GM18526 (cell line): ENCODE measurements around the gene MON1B.

Source experiments
- POLR2A ChIP-seq: IDR thresholded peaks from 3 replicates; pipeline ENCODE4 v1.6.1; 2011; ENCODE audit not compliant: insufficient read length; ENCODE audit errors: extremely low read depth

The MON1B gene

DNA sequence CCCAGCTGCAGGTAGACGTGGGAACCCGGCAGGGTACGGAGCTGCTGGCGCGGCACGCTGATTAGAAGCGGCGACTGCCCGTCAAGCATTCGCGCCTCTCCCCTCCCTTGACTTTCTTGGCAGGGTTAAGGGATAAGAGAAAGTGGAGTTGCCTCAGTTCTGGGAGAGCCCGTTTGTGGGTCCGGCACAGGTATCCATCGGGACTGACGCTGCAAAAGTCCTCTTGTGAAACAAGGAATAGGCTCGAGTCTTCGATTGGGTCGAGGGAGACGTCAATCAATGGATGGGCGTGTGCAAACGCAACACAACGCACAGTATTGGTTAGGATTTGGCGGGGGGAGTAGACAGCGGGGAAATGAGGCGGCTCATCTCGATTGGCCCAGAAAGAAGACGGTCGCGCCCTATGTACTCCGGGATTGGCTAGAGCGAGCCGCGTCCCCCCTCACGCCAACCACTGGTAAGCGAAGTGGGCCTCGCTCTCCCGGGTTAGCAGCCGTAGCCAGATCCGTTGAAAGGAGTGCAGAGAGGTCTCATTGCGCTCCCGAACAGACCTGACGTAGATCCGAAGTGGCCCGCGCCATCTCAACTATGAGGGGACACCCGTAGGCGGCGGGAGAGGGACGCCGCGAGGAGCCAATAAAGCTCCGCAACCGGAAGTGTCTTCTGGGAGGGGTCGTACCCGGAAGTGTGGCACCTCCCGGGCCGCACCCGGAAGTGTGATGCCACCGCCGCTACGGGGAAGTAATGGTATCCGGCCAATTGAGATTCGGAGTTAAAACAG lies at the start of gene MON1B:
Gene MON1B (plus strand): TSS at position 713 of the 781 bp plus-strand sequence. CDS start 296 bp downstream, outside the sequence.
- peak; percentile 87 for TF ChIP-seq POLR2A

DNA sequence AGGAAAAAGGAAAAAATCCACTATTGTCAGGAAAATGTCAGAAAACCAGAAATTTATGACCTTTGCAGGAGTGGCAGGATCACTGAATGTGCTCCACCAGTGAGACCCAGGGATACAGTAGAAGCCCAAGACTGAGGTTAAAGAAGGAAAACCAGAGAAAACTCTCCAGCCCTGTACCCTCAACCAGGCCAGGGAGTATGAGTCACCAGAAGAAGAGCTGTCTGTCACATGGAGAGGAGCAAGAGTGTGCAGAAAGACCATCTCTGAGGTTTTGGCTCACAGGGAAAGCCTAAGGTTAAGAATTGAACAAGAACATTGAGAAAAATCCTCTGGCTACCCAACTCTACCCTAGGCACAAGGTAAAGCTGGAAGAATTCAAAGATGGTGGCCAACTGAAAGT lies 47.6 kb upstream of the MON1B start:
- TF ChIP-seq POLR2A, result no peak

DNA sequence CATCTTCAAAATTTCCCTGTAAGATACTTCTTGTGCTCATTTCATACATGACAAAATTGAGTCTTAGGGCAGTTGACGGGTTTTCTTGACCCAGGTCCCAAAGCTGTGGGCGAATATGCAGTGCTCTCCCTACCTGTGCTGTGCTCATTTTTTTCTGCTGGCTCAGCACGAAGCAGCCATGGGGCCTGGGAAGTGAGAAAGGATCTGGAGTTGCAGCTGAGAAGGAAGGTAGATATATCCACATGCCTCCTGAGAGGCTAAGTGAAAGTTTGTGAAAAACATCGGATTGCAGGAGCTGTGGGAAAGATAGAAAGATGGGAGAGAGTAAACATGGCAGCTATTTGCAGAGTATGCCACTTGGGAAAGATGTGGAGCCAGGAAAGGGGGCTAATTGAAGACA lies 42.9 kb upstream of the MON1B start:
- TF ChIP-seq POLR2A, result no peak

DNA sequence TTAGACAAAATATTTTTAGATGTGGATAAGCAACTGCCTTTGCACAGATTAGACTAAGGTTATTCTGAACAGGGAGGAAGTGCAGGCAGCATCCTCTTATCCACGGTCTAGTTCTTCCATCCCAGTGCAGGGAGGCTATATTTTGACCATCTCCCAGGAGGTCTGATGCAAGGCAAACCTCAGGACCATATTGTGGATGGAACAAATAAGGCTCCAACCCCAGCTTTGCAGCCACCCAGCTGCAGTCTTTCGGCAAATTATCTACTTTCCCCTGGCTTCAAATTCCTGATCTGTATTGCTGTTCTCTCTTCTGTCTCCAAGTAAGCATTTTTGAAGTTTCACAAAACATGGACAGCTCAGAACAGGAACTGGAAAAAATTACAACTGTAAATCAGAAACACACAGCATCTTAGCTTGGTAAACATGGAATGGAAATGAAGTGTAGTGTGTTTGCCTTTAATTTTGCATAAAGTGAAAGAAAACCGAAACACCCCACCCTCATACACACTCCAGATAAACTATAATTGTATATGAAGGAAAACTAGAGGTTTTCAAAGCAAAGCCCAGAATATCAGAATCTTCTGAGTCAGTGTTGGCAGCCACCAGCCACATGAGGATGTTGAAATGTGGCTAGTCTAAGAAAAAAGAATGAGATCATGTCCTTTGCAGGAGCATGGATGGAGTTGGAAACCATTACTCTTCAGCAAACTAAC lies 33.5 kb upstream of the MON1B start:
- TF ChIP-seq POLR2A, result no peak

DNA sequence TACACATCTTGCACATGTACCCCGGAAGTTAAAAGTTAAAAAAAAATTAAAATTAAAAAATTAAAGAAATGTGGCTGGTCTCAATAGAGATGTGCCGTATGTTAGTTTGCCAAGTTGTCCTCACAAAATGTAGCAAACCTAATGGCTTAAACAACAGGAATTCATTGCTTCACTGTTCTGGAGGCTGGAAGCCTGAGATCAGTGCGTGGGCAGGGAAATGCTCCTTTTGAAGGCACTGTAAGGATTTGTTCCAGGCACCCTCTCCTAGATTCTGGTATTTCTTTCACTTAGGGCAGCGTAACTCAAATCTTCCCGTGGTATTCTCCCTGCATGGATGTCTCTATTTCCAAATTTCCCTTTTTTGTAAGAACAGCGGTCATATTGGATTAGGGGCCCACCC lies 32.7 kb upstream of the MON1B start:
- TF ChIP-seq POLR2A, result no peak

DNA sequence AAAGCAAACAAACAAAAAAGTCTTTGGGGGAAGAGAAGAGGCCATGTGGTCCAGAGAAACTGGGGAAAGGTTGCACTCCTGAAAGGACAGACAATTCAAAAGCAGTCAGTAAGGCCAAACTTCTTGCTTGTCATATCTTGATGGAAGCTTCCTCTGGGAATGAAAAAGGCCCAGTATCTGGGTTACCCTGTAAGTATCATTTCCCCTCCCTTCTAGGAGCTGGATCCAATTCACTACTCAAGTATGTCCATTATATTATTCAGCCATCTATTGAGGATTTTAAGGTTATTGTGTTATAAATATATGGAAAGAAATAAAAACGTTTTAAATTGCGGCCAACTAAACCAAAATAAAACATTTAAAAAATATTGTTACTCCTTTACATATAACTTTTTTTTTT lies 26.0 kb upstream of the MON1B start:
- no peak for TF ChIP-seq POLR2A

DNA sequence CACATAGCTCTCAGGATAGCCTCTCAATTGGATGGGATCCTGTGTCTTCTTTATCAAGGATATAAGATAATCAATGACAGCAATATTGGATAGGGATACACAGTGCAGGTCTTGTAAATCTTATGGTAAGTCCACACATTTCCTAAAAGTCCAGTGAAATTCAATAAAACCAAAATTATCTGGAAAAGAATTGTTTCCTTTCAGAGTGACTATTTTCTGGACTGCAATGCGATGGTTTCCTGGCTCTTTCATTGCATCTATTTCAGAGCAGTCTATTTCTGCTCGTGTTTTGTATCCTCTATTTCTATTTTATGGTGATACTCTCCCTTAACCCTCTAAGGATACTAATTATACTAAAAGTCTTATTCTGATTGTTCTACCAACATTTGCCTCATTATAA lies 24.3 kb upstream of the MON1B start:
- TF ChIP-seq POLR2A, result no peak

DNA sequence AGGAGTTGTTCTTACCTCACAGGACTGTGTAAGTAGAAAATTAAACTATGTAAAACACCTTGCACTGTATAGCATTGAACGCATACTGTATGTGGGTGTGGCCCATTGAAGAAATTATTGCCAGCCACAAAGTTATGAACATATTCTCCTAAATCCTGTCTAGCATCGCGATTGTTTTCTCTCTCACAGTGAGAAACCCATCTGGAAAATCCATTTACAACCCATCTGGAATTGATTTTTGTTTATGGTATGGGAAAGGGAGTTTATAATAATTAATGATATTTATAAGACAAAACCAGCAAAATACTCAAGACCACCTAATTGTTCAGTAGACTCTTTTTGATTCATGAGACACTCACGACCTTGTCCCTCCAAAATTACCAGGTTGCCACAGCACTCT lies 22.1 kb upstream of the MON1B start:
- no peak for TF ChIP-seq POLR2A

DNA sequence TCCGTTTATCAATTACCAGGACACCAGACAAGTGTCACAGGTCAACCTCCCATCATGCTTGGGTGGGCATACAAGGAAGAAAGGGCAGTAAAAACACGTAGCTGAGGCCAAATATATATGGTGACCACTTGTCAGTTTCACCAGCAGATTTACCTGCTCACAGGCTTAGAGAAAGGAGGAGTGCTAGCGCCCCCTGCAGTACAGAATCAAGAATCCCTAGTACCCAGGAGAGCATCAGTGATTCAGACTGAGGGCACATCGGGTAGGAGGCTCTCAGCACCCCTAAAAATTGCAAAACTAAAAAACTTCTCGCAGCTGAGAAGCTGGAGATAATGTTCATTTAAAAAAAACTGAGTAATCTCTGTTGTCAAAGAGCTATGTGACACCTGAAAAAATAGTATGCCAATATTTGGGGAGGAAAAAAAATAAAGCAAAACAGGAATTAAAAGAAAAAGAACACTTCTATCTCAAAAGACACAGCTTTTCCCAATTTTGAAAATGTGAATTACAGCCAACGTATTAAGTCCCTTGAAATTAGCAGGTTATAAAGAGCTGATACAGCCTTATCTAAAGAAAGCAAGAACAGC lies 21.2 kb upstream of the MON1B start:
- TF ChIP-seq POLR2A, result no peak

DNA sequence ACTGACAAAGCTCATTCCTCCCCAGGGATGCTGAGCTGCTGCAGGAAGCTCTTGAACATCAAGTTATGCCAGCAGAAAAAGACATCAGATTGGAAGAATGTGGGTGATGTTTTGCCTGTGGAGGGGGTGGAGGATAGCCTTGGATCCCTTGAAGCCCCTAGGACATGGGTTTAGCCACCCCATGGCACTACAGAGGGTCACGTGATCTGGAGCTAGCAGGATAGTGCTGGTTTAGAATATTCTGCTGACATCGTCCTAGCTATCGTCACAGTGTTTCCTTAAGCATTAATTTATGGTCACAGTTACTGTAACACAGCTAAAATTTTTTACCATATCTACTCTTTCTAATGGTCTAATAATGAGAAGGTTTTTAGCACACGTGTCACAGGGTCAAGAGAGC lies 20.2 kb upstream of the MON1B start:
- TF ChIP-seq POLR2A, result no peak

DNA sequence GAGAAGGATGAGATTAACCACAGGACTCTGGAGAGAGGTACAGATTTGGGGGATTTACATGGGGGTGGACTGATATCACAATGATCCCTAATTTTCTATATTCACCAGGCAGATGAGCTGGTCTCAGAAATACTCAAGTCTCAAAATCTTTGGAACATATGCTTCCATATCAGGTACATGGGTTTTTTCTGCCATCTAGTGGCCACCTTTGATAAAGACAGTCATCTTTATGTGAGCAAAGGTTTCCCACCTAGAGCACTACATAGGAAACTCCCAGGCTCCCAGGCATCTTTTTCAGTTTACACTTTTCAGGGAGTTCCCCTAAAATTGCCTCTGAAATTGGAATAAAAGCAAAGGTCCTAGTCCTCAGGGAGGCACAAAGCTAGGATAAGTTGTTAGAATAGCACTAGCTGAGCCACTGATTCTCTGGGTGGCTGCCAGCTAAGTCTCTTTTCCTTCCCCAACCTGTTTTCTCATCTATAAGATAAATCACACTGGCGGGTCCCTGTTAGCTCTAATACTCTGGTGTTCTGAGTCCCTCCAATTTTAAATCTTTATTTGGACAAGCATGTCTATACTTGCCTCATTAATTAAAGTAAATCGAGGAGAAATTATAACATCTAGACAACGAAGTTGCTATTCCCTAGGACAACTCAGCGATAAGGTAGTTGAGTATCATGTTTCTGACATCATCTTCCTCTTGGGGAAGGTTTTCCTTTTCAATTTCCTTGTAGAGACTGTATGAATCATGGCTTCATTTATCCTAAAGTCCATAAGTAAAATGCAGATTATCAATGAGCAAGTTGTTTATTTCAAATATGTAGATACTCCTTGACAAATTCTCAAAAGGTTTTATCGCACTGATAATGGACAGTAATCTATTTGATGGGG lies 19.0 kb upstream of the MON1B start:
- no peak for TF ChIP-seq POLR2A

DNA sequence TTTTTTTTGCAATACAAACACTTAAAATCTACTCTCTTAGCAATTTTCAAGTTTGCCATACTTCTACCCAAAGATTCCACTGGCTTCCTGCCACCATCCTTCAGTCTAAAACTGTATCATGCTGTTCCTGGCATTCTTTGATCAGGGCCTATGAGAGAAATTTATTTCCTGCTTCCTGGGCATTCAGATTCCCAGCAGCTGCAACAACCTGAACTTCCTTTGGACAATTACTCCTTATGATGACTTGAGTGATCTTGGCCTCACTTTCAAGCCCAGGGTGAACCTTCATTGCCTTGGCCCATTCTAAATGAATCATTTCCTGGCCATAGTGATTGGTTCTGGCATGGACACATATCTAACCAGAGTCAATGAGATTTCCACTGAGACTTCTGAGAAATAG lies 18.0 kb upstream of the MON1B start:
- no peak for TF ChIP-seq POLR2A

DNA sequence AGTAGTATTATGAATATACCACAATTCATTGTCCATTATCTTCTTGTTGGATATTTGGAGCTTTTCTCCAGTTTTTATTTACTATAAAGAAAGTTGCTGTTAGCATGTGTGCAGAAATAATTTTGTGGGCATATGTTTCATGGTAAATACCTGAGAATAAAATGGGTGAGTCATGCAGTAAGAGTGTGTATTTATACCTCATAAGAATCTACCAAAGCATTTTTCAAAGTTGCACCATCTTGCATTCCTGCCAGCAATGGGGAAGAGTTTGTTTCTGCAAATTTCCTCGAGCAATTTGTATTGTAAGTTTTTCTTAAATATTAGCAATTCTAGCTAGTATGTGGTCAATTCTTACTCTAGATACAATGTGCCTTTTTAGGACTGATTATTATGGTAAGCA lies 7.9 kb upstream of the MON1B start:
- TF ChIP-seq POLR2A, result no peak

DNA sequence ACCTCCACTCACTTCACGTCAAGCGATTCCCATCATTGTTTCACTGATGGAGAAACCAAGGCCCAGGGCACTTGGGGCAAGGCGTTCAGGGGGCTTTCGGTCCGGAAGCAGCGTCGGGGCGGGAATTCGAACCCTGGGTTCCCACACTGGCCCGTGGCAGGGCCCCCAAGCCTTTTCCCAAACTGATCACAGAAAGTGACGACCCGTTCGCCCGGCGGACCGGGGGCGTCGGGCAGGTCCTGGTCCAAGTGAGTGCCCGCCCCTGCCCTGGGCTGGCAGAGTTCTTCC lies 856 bp upstream of the MON1B start:
- TF ChIP-seq POLR2A, result no peak

DNA sequence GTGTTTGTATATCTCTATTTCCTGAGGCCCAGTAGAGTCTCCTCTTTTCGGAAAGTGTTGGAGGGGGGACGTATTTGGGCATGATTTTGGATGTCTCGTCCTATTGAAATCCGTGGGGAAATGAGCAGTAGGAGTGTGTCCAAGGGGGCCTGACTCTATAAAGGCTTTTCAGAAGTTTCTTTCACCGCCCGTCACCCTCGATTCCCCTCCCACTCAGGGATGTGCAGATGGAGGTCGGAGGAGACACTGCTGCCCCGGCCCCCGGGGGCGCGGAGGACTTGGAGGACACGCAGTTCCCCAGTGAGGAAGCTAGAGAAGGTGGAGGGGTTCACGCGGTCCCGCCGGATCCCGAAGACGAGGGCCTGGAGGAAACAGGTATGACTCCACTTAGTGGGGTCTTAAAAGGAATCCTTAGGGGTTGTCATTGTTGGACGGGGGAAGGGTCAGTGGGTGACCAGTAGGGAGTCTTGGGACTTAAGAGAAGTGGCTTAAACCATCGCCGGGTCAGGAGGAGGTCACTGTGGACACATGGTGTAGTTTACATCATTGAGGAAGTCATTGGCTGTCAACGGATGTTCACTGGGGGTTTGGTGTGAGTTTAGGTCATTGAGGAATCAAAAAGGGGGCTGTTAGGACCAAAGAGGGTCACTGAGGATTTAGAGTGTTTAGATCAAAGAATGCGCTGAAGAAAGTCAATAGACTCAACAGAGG lies 424 bp downstream of the MON1B start:
- no peak for TF ChIP-seq POLR2A
